Measurements from ENCODE around the gene RBMY1A1.
"Not testable (repeated sequence)": the region's sequence is repeated elsewhere in the genome, so short reads cannot be mapped to it uniquely, and the experiment has no call there.

Gene RBMY1A1

DNA sequence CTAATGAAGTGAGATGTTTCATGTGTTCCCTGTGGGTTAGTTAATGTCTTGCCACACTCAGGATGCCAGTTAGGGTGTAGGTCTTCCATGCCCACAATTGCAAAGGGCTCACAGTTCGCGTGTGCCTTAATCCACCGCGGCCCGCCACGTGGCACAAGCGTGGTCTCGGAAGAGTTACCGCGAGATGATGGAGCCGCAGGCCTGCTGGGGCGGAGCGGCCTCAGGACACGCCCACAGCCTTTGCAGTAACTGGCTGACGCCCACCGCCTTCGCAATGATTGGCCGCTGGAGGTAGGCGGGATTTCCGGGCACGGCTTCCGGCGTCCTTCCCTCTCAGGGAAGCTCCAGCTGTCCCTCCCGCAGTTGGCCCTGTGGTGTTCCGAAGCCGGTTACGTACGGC is at the start of gene RBMY1A1:
TSS of gene RBMY1A1 (plus strand) at position 301 of the 400 bp plus-strand sequence. CDS start 2,013 bp downstream, outside the sequence.
- DNase-seq (ENCODE audit: low spot score), result not testable (repeated sequence)

GRCh38 chrY:21511038-21511437 is 23.6 kb upstream of the RBMY1A1 start, which contains the start of gene RBMY1B:
Gene RBMY1B, plus strand, starts transcription at chrY:21511338. Its CDS starts 2,013 bp downstream, at chrY:21513351.
- DNase-seq (ENCODE audit: low spot score), result not testable (repeated sequence)

DNA sequence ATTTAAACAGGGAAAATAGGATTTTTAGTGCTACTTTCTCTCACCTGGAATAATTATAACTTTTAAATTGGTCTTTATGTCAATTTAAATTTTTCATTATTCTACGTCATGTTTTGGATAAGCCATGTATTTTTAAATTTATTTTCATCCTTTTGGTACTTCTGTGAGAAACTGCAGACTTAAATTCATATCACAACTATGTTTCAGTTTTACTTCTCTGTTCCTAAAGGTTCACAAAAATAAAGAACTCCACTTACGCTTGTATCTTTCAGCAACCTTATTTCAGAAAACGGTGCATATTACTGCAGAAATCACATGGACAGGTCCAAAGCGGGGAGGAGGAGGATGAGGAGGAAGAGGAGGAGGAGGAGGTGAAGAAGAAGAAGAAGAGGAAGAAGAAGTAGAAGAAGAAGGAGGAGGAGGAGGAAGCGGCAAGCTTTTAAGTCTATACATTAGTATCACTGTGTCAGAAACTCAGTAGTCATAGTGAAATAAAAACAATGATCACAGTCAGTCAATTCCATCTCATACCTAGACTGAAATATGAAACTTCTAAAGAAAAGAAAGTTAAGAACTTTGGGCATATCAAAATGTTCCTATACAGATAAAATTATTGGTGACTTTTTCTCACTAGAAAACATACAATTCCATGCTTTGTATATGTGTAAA is 24.8 kb downstream of the RBMY1A1 start:
- not testable (repeated sequence) for DNase-seq (ENCODE audit: low spot score)

- DNase-seq (ENCODE audit: low spot score), result no peak
Observed at GRCh38 chrY:21585449-21585848, 50.8 kb downstream of the RBMY1A1 start.

DNA sequence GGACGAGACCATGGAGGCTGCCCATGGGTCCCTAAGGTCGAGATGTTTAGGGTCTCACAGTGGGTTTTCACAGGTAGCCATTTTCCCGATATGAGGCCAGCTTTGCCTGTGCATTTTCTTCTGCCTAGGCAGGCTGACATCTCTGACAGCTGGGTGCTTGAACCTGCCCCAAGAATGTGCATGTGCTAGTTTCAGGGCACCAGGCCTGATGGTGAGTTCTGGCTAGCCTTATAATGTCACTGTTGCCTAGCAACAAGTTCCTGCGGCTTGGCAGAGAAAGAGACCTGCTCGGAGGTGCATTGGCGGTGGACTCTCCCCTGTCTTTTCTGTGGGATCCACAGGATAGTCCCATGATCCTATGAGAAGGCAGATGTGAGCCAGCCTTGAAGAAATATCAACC is 51.8 kb downstream of the RBMY1A1 start:
- not testable (repeated sequence) for DNase-seq (ENCODE audit: low spot score)

DNA sequence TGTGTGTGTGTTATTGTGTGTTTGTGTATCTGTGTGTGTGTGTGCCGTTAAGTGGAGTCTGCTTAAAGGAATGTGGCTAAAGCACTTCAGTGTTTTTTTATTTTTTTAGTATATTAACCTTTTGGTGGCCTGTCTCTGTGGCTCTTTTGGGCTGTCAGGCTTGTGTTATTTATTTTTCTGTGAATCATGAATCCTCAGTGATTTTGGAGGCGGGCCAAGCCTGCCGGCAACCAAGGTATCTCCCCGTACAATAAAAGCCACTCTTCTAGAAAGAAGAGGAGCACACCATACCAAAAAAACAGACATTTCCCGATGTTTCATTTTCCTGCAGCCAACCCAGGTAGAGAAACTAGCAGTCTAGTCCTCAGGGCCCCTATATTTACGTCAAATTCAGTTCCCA is 57.4 kb downstream of the RBMY1A1 start:
- no peak for DNase-seq (ENCODE audit: low spot score)

- DNase-seq (ENCODE audit: low spot score), result not testable (repeated sequence)
Observed at GRCh38 chrY:21596287-21596686, 61.6 kb downstream of the RBMY1A1 start.
